K562 (cell line): ENCODE measurements around the gene SPACA9. TPM values are rescaled to one million over a fixed set of nuclear protein-coding genes. Genes with fewer than 3 reads are reported as not detected.

ENCODE experiments used
- EGR1 ChIP-seq: fragments of 450-650 bp; conservative IDR thresholded peaks from 2 replicates; pipeline ENCODE4 v1.6.1; 2017; ENCODE audit warnings: mild to moderate bottlenecking
- FOXA1 ChIP-seq: fragments of 450-650 bp; IDR thresholded peaks from 2 replicates; pipeline ENCODE4 v1.6.1; 2016; ENCODE audit warnings: mild to moderate bottlenecking, borderline replicate concordance
- HLTF ChIP-seq: fragments of 450-650 bp; IDR thresholded peaks from 2 replicates; pipeline ENCODE4 v1.6.1; 2016
- JUND ChIP-seq, 2 experiments: IDR thresholded peaks; 2 replicates in 1 of 2; 3 replicates in 1 of 2; pipeline ENCODE4 v1.6.1; 2011; ENCODE audit warnings: borderline replicate concordance in 2 of 2, low read depth in 2 of 2, low read length in 2 of 2, improper control_type of control experiment in 1 of 2, missing biosample characterization in 1 of 2, missing genetic modification characterization in 1 of 2, missing genetic modification reagents in 1 of 2
- PPARD ChIP-seq: fragments of 250-450 bp; sonication (Bioruptor Pico); IDR thresholded peaks from 2 replicates; pipeline ENCODE4 v1.8.0; 2022; ENCODE audit warnings: inconsistent platforms, mild to moderate bottlenecking, moderate library complexity
- PTRF ChIP-seq: fragments of 450-650 bp; IDR thresholded peaks from 2 replicates; pipeline ENCODE4 v1.6.1; 2016; ENCODE audit warnings: mild to moderate bottlenecking, missing genetic modification characterization, missing compliant biosample characterization
- RNF2 ChIP-seq: sonication (generic); IDR thresholded peaks from 2 replicates; pipeline ENCODE4 v1.6.1; 2016
- SAP30 ChIP-seq: fragments of 200-600 bp; sonication (generic); IDR thresholded peaks from 2 replicates; pipeline ENCODE4 v1.6.1; 2012; ENCODE audit warnings: borderline replicate concordance, low read depth, mild to moderate bottlenecking, moderate library complexity, low read length, control low read depth, inconsistent platforms; ENCODE audit not compliant: insufficient read depth, poor library complexity, severe bottlenecking
- TAL1 ChIP-seq: fragments of 450-650 bp; IDR thresholded peaks from 2 replicates; pipeline ENCODE4 v1.6.1; 2016; ENCODE audit warnings: mild to moderate bottlenecking
- ZBTB8A ChIP-seq: fragments of 450-650 bp; IDR thresholded peaks from 2 replicates; pipeline ENCODE4 v1.6.1; 2018; ENCODE audit warnings: mild to moderate bottlenecking, moderate library complexity; ENCODE audit not compliant: partially characterized antibody
- ZNF212 ChIP-seq: fragments of 450-650 bp; formaldehyde crosslinking; IDR thresholded peaks from 2 replicates; pipeline ENCODE4 v1.4.0; 2020; ENCODE audit warnings: mild to moderate bottlenecking
- ZNF717 ChIP-seq: fragments of 250-450 bp; sonication (Bioruptor Pico); IDR thresholded peaks from 2 replicates; pipeline ENCODE4 v1.5.0; 2021
- polyA plus RNA-seq, 8 experiments: library from polyadenylated mRNA; depleted of rRNA in 4 of 8; stranded (reverse) in 5 of 8; unstranded in 3 of 8; fragments of >200 nt; fragmentation: Nextera tagmentation in 2 of 8; fragmentation: Illumina TruSeq in 1 of 8; extraction: Ambion mirVana in 2 of 8; extraction: Trizol in 1 of 8; gene quantifications; 2 replicates each; pipeline versions ENCODE4 v1.2.1 to v1.2.3, GENCODE V29; 2011 to 2014; ENCODE audit warnings: inconsistent platforms in 1 of 8, missing spikeins in 1 of 8
- total RNA-seq, 7 experiments: library from RNA; depleted of rRNA in 6 of 7; stranded (reverse); fragments of >200 nt in 6 of 7; fragmentation: Illumina TruSeq in 2 of 7; extraction: Trizol in 2 of 7; gene quantifications; 2 replicates each; pipeline versions ENCODE4 v1.2.1 to v1.2.3, GENCODE V29; 2011 to 2021; ENCODE audit warnings: low replicate concordance in 1 of 7
- TF ChIP-seq, protein P1 (sequence below): sonication (generic); formaldehyde crosslinking; IDR thresholded peaks from 2 replicates; pipeline ENCODE4 v1.8.0; 2022; ENCODE audit warnings: missing genetic modification reagents, mild to moderate bottlenecking, borderline replicate concordance
- TF ChIP-seq, protein P2 (sequence below): fragments of 450-650 bp; conservative IDR thresholded peaks from 2 replicates; pipeline ENCODE4 v1.6.1; 2016; ENCODE audit warnings: missing genetic modification characterization, low read depth, mild to moderate bottlenecking, missing compliant biosample characterization, moderate library complexity
- TF ChIP-seq, protein P3 (sequence below), 2 experiments: fragments of 200-800 bp in 1 of 2; sonication (Bioruptor generic) in 1 of 2; sonication (generic) in 1 of 2; formaldehyde crosslinking in 1 of 2; IDR thresholded peaks in 1 of 2; conservative IDR thresholded peaks in 1 of 2; 2 replicates each; pipeline versions ENCODE4 v1.5.0 to v1.6.1; 2016 to 2020; ENCODE audit warnings: missing compliant biosample characterization in 1 of 2, missing genetic modification characterization in 1 of 2, missing genetic modification reagents in 1 of 2
- TF ChIP-seq, protein P4 (sequence below): fragments of 250-450 bp; sonication (Bioruptor Pico); IDR thresholded peaks from 2 replicates; pipeline ENCODE4 v1.4.0; 2020; ENCODE audit warnings: borderline replicate concordance
- TF ChIP-seq, protein P5 (sequence below), 2 experiments: fragments of 450-650 bp; conservative IDR thresholded peaks; 2 replicates each; pipeline ENCODE4 v1.6.1; 2017; ENCODE audit warnings: mild to moderate bottlenecking in 2 of 2, moderate library complexity in 2 of 2

The SPACA9 gene
- total and polyA plus RNA-seq, 9 of the 15 experiments (the other 6 are each of a cell fraction or from before 2014, with no cell fraction given): 0.06 to 0.51 (median 0.36) TPM

DNA sequence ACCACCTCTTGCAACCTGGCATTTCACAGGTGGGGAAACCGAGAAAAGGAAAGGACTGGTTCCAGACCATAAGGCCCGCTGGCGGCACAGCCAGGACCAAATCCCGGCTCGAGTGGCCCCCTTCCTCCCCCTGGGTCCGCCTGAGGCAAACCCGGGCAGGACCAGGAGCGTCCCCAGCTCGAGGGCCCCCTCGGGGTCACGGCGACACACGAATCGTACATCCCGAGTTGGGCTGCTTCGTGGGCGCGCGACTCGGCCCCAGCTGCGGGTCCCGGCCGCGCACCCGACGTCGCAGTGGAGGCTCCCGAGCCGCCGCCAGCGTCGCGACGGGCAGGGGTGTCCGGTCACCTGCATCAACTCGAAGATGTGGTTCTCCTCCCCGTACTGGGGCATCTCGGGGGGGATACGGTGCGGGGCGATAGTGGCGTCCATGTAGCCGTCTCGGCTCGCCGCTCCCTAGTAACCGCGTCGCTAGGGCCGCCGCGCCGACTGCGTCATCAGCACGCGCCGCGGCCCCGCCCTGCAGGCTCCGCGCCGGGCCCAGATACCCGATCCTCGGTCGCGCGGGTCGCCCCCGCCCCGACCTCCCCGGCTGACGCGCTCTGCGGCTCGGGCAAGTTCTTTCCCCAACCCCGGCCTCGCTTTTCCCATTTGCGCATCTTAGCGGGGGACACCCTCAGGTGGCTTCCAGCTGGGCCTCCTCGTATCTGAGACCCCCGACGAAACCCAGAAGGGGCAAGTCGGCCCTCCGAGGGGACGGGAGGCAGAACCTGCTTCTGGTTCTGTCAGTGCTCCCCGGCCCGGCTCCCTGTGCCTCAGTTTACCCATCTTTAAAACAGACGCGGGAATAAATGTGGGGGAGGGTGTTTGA, 639 bp upstream of the SPACA9 start, which contains the start of gene AK8 (continued):
- TF ChIP-seq, protein P1, sequence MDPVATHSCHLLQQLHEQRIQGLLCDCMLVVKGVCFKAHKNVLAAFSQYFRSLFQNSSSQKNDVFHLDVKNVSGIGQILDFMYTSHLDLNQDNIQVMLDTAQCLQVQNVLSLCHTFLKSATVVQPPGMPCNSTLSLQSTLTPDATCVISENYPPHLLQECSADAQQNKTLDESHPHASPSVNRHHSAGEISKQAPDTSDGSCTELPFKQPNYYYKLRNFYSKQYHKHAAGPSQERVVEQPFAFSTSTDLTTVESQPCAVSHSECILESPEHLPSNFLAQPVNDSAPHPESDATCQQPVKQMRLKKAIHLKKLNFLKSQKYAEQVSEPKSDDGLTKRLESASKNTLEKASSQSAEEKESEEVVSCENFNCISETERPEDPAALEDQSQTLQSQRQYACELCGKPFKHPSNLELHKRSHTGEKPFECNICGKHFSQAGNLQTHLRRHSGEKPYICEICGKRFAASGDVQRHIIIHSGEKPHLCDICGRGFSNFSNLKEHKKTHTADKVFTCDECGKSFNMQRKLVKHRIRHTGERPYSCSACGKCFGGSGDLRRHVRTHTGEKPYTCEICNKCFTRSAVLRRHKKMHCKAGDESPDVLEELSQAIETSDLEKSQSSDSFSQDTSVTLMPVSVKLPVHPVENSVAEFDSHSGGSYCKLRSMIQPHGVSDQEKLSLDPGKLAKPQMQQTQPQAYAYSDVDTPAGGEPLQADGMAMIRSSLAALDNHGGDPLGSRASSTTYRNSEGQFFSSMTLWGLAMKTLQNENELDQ (CRISPR knock-in tag): no peak
- TF ChIP-seq, protein P2, sequence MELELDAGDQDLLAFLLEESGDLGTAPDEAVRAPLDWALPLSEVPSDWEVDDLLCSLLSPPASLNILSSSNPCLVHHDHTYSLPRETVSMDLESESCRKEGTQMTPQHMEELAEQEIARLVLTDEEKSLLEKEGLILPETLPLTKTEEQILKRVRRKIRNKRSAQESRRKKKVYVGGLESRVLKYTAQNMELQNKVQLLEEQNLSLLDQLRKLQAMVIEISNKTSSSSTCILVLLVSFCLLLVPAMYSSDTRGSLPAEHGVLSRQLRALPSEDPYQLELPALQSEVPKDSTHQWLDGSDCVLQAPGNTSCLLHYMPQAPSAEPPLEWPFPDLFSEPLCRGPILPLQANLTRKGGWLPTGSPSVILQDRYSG (tag): no peak
- TF ChIP-seq, protein P3, sequence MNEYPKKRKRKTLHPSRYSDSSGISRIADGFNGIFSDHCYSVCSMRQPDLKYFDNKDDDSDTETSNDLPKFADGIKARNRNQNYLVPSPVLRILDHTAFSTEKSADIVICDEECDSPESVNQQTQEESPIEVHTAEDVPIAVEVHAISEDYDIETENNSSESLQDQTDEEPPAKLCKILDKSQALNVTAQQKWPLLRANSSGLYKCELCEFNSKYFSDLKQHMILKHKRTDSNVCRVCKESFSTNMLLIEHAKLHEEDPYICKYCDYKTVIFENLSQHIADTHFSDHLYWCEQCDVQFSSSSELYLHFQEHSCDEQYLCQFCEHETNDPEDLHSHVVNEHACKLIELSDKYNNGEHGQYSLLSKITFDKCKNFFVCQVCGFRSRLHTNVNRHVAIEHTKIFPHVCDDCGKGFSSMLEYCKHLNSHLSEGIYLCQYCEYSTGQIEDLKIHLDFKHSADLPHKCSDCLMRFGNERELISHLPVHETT (CRISPR knock-in tag; conservative IDR thresholded peaks at IDR 0.05 in 1 of 2, IDR thresholded peaks at IDR 0.05 in 1 of 2): no peak
- TF ChIP-seq, protein P4, sequence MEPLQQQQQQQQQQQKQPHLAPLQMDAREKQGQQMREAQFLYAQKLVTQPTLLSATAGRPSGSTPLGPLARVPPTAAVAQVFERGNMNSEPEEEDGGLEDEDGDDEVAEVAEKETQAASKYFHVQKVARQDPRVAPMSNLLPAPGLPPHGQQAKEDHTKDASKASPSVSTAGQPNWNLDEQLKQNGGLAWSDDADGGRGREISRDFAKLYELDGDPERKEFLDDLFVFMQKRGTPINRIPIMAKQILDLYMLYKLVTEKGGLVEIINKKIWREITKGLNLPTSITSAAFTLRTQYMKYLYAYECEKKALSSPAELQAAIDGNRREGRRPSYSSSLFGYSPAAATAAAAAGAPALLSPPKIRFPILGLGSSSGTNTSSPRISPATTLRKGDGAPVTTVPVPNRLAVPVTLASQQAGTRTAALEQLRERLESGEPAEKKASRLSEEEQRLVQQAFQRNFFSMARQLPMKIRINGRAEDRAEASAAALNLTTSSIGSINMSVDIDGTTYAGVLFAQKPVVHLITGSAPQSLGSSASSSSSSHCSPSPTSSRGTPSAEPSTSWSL (CRISPR knock-in tag): no peak
- no peak for TF ChIP-seq ZBTB8A
- TF ChIP-seq PPARD: no peak
- TF ChIP-seq PTRF (tag): no peak
- TF ChIP-seq HLTF: no peak
- TF ChIP-seq EGR1: peak; percentile 69
- TF ChIP-seq RNF2: no peak
- TF ChIP-seq TAL1: no peak
- TF ChIP-seq SAP30: peak; percentile 88
- TF ChIP-seq ZNF717 (CRISPR knock-in tag): no peak
- no peak for TF ChIP-seq FOXA1
- TF ChIP-seq JUND (IDR thresholded peaks at IDR 0.05; ENCODE audit: borderline replicate concordance, low read depth, low read length): peak; percentile 41; the same call in 1 of the 2 replicates
- no peak; the same call in 2 of the 3 replicates for TF ChIP-seq JUND (tag; IDR thresholded peaks at IDR 0.05; ENCODE audit: borderline replicate concordance, low read depth, low read length)
- TF ChIP-seq, protein P5, sequence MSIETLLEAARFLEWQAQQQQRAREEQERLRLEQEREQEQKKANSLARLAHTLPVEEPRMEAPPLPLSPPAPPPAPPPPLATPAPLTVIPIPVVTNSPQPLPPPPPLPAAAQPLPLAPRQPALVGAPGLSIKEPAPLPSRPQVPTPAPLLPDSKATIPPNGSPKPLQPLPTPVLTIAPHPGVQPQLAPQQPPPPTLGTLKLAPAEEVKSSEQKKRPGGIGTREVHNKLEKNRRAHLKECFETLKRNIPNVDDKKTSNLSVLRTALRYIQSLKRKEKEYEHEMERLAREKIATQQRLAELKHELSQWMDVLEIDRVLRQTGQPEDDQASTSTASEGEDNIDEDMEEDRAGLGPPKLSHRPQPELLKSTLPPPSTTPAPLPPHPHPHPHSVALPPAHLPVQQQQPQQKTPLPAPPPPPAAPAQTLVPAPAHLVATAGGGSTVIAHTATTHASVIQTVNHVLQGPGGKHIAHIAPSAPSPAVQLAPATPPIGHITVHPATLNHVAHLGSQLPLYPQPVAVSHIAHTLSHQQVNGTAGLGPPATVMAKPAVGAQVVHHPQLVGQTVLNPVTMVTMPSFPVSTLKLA (conservative IDR thresholded peaks at IDR 0.05): peak in 1 of 2 experiments; percentile 86; a peak in 3 of 4 replicates
- no peak for TF ChIP-seq ZNF212 (CRISPR knock-in tag)
